ENCODE results near the gene MDM1.

Gene MDM1

GRCh38 chr12:68270358-68270757, 61.8 kb downstream of the MDM1 start:
- no peak for DNase-seq

- no peak for DNase-seq
Observed at GRCh38 chr12:68269779-68270178, 62.4 kb downstream of the MDM1 start.

GRCh38 chr12:68268967-68269366, 63.2 kb downstream of the MDM1 start:
- DNase-seq: no peak

- DNase-seq: peak; percentile 37
Observed at GRCh38 chr12:68267892-68268396, 64.2 kb downstream of the MDM1 start.

- no peak for DNase-seq
Observed at GRCh38 chr12:68264857-68265256, 67.3 kb downstream of the MDM1 start.

- no peak for DNase-seq
Observed at GRCh38 chr12:68264158-68264855, 67.9 kb downstream of the MDM1 start.

- DNase-seq: no peak
Observed at GRCh38 chr12:68263366-68263765, 68.8 kb downstream of the MDM1 start.

- DNase-seq: no peak
Observed at GRCh38 chr12:68261896-68262295, 70.3 kb downstream of the MDM1 start.

GRCh38 chr12:68260153-68260552, 72.0 kb downstream of the MDM1 start:
- no peak for DNase-seq

- no peak for DNase-seq
Observed at GRCh38 chr12:68259318-68259940, 72.7 kb downstream of the MDM1 start.

GRCh38 chr12:68253504-68253903, 78.7 kb downstream of the MDM1 start, which contains the start of gene IL22:
TSS of gene IL22 (minus strand) at chr12:68253604. CDS start at chr12:68253448, 156 bp downstream.
- no peak for DNase-seq

GRCh38 chr12:68252077-68252476, 80.1 kb downstream of the MDM1 start:
- no peak for DNase-seq

GRCh38 chr12:68250454-68250853, 81.7 kb downstream of the MDM1 start:
- no peak for DNase-seq

GRCh38 chr12:68247785-68248184, 84.4 kb downstream of the MDM1 start:
- DNase-seq: no peak

- DNase-seq: no peak
Observed at GRCh38 chr12:68246350-68246749, 85.8 kb downstream of the MDM1 start.

GRCh38 chr12:68245180-68246021, 86.8 kb downstream of the MDM1 start:
- DNase-seq: peak; percentile 12
